Sigmoid colon (tissue), 7 donors: ENCODE results near the gene GFM2. TPM values are rescaled to one million over a fixed set of nuclear protein-coding genes. Genes with fewer than 3 reads are reported as not detected.
"Not testable (repeated sequence)": the region's sequence is repeated elsewhere in the genome, so short reads cannot be mapped to it uniquely, and the experiment has no call there.

Experiments
- DNase-seq: peaks from one replicate; pipeline ENCODE4 v3.0.0-alpha.2; 2019
- H3K27ac ChIP-seq, 4 donors: fragments of 200-600 bp; sonication (generic); one replicate each; pipeline ENCODE4 v1.5.1; 2016 to 2019; ENCODE audit warnings: mild to moderate bottlenecking in 1 of 4
- H3K27me3 ChIP-seq, 3 donors: fragments of 200-600 bp; sonication (generic); one replicate each; pipeline ENCODE4 v1.5.1; 2019; ENCODE audit warnings: mild to moderate bottlenecking in 1 of 3
- H3K36me3 ChIP-seq, 4 donors: fragments of 200-600 bp; sonication (generic); one replicate each; pipeline ENCODE4 v1.5.1; 2016 to 2019
- H3K4me1 ChIP-seq, 4 donors: fragments of 200-600 bp; sonication (generic); one replicate each; pipeline ENCODE4 v1.5.1; 2017 to 2019
- H3K4me3 ChIP-seq, 4 donors: fragments of 200-600 bp; sonication (generic); one replicate each; pipeline ENCODE4 v1.5.1; 2017 to 2019; ENCODE audit warnings: mild to moderate bottlenecking in 2 of 4, moderate library complexity in 1 of 4
- H3K9me3 ChIP-seq, 4 donors: fragments of 200-600 bp in 3 of 4; sonication (generic) in 3 of 4; one replicate each; pipeline versions ENCODE4 v1.5.1 to v1.6.1; 2013 to 2019
- EP300 ChIP-seq, 4 donors: sonication (generic); formaldehyde crosslinking; IDR thresholded peaks; one replicate each; pipeline ENCODE4 v1.6.1; 2017; ENCODE audit warnings: antibody characterized with exemption in 4 of 4
- POLR2A ChIP-seq, 2 donors: fragments of 450-650 bp; IDR thresholded peaks; one replicate each; pipeline ENCODE4 v1.6.1; 2016; ENCODE audit warnings: antibody characterized with exemption in 2 of 2, mild to moderate bottlenecking in 2 of 2, moderate library complexity in 2 of 2
- POLR2AphosphoS5 ChIP-seq, 4 donors: sonication (generic); formaldehyde crosslinking; IDR thresholded peaks; one replicate each; pipeline ENCODE4 v1.6.1; 2017; ENCODE audit warnings: antibody characterized with exemption in 4 of 4
- WGBS, 2 donors: extraction: QIAGEN DNeasy Blood & Tissue Kit; methylation state at CpG; one replicate each; pipeline ENCODE4 v1.1.7; 2013; 5-methylcytosine and 5-hydroxymethylcytosine counted together
- intact Hi-C: fragments of 100-400 bp; cut with DNase I; formaldehyde crosslinking; loops from one replicate; pipeline ENCODE4 v1.15.1; 2023
- polyA plus RNA-seq, 3 donors: library from polyadenylated mRNA; stranded (reverse); fragments of 200-250 nt; gene quantifications; one replicate each; pipeline ENCODE4 v1.2.3, GENCODE V29; 2013
- total RNA-seq, 4 donors: library from RNA; depleted of rRNA; stranded (reverse); fragments of >200 nt; gene quantifications; one replicate each; pipeline ENCODE4 v1.1.0, GENCODE V29; 2016
- TF ChIP-seq, protein P1 (sequence below), 4 experiments: fragments of 450-650 bp in 3 of 4; fragments of 200-600 bp in 1 of 4; IDR thresholded peaks; one replicate each; pipeline ENCODE4 v1.5.1; 2016 to 2019; ENCODE audit warnings: antibody characterized with exemption in 4 of 4, mild to moderate bottlenecking in 3 of 4, moderate library complexity in 2 of 4
- donor health status: healthy with polysubstance abuse.
- donor health status: Bipolar disorder and iron deficiency.
- donor health status: healthy.

Gene GFM2
- total and polyA plus RNA-seq, 7 donors, result 15.3 to 26.1 (median 17.6) TPM

DNA sequence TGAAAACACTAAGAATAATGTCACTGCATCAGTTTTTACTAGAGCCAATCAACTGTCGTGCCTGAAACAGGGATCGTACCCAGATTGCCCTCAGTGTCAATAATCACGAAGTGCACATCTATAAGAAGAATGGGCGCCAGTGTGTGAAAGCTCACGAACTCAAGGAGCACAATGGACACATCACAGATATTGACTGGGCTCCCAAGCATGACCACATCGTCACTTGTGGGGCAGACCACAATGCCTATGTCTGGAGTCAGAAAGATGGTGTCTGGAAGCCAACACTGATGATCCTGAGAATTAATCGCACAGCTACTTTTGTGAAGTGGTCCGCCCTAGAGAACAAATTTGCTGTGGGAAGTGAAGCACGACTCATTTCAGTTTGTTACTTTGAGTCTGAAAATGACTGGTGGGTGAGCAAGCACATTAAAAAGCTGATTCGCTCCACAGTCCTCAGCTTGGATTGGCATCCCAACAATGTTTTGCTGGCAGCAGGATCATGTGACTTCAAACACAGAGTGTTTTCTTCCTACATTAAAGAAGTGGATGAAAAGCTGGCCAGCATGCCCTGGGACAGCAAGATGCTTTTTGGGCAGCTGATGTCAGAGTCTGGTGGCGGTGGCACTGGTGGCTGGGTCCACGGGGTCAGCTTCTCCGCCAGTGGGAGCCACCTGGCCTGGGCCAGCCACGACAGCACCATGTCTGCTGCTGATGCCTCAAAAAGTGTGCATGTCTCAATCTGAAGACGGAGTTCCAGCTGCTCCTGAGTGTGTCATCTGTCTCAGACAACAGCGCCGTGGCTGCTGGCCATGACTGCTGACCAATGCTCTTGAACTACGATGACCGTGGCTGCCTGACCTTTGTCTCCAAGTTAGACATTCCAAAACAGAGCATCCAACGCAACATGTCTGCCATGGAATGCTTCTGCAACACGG, 32.3 kb upstream of the GFM2 start:
- TF ChIP-seq EP300 (IDR thresholded peaks at IDR 0.05), result no peak
- no peak for TF ChIP-seq POLR2A (IDR thresholded peaks at IDR 0.05)
- no peak for TF ChIP-seq POLR2AphosphoS5 (IDR thresholded peaks at IDR 0.05)
- TF ChIP-seq, protein P1, sequence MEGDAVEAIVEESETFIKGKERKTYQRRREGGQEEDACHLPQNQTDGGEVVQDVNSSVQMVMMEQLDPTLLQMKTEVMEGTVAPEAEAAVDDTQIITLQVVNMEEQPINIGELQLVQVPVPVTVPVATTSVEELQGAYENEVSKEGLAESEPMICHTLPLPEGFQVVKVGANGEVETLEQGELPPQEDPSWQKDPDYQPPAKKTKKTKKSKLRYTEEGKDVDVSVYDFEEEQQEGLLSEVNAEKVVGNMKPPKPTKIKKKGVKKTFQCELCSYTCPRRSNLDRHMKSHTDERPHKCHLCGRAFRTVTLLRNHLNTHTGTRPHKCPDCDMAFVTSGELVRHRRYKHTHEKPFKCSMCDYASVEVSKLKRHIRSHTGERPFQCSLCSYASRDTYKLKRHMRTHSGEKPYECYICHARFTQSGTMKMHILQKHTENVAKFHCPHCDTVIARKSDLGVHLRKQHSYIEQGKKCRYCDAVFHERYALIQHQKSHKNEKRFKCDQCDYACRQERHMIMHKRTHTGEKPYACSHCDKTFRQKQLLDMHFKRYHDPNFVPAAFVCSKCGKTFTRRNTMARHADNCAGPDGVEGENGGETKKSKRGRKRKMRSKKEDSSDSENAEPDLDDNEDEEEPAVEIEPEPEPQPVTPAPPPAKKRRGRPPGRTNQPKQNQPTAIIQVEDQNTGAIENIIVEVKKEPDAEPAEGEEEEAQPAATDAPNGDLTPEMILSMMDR (IDR thresholded peaks at IDR 0.05), result no peak
- H3K27ac ChIP-seq, result no peak overlapping the region
- H3K4me1 ChIP-seq, result no peaks in the 10 kb centered on the region
- no peak overlapping the region for H3K4me3 ChIP-seq
- H3K9me3 ChIP-seq, result no peaks in the 10 kb centered on the region
- no peaks in the 10 kb centered on the region for H3K36me3 ChIP-seq
- intact Hi-C loops, result no loop called here
- WGBS, 2 donors, result 93 to 94% methylated on average over 21 of the region's 21 CpGs
- no peak for DNase-seq
- no peaks in the 10 kb centered on the region for H3K27me3 ChIP-seq

DNA sequence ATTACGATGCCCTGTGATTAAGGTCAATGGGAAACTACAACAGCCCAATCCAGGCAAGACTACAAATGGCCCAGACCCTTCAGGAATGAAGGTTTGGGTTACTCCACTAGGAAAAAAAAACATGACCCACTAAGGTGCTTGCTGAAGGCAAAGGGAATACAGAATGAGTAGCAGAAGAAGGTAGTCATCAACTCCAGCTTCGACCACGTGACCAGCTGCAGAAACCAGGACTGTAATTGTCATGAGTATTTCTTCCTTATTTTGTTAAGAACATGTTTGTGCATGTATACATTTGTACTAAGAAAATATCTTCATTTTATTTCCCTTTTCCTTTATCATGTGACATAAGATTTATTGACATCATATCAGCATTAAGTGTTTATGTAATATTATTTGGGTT, 24.8 kb upstream of the GFM2 start:
- not testable (repeated sequence) for H3K27me3 ChIP-seq
- WGBS, 2 donors, result 93 to 94% methylated on average over 3 of the region's 3 CpGs

DNA sequence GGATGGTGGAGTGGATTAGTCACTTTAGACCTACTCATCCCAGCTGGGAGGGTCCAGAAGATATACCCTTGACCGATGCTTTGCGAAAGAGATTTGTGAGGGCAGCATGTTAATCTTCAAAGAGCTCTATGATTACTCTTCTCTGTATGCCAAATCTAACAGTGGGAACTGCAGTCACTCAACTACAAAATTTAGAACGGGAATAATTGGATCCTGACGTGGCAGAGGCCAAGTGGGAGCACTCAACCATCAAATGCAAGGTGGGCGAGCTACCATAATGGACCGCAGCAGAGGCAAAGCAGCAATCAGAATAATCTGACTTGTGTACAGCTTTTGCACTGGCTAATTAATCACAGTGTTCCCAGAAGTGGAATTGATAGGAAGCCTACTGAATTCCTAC, 20.5 kb upstream of the GFM2 start:
- 93 to 96% methylated on average over 6 of the region's 6 CpGs for WGBS, 2 donors
- intact Hi-C loops, result no loop called here
- TF ChIP-seq POLR2A (IDR thresholded peaks at IDR 0.05), result no peak
- no peak for TF ChIP-seq POLR2AphosphoS5 (IDR thresholded peaks at IDR 0.05)
- no peak for TF ChIP-seq EP300 (IDR thresholded peaks at IDR 0.05)
- TF ChIP-seq, protein P1 (IDR thresholded peaks at IDR 0.05), result no peak

More for the DNA sequence above, 24.8 kb upstream of the GFM2 start:
- DNase-seq, H3K4me3 ChIP-seq, H3K4me1 ChIP-seq, H3K36me3 ChIP-seq, H3K27ac ChIP-seq, H3K9me3 ChIP-seq, intact Hi-C loops: not testable (repeated sequence)

DNA sequence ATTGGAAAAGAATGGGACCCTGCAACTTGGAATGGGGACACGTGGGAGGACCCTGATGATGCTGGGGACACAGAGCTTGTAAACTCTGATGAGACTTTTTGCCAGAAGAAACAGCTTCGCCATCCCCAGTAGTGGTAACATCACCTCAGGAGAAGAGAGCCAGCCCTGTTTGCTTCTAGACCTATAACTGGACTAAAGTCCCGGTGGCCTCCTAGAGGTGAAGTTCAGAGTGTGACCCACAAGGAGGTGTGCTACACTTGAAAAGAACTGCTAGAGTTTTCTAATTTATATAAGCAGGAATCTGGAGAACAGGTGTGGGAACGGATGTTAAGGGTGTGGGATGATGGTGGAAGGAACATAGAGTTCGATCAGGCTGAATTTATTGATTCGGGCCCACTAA, 19.9 kb upstream of the GFM2 start:
- intact Hi-C loops, result no loop called here
- Histone ChIP-seq H3K9me3 (no peaks in the 10 kb centered on the region), H3K4me1 (no peaks in the 10 kb centered on the region), H3K27ac (no peak overlapping the region), H3K36me3 (no peaks in the 10 kb centered on the region), H3K4me3 (no peak overlapping the region), H3K27me3 (no peaks in the 10 kb centered on the region)
- 58 to 90% methylated on average over 6 of the region's 6 CpGs for WGBS, 2 donors
- TF ChIP-seq POLR2AphosphoS5 (IDR thresholded peaks at IDR 0.05), result no peak
- TF ChIP-seq EP300 (IDR thresholded peaks at IDR 0.05), result no peak
- TF ChIP-seq, protein P1 (IDR thresholded peaks at IDR 0.05), result no peak
- no peak for DNase-seq

More for the DNA sequence above, 20.5 kb upstream of the GFM2 start:
- H3K27me3 ChIP-seq, result no peaks in the 10 kb centered on the region
- no peak overlapping the region for H3K4me3 ChIP-seq
- no peak for DNase-seq
- H3K27ac ChIP-seq, result no peak overlapping the region
- no peaks in the 10 kb centered on the region for H3K4me1 ChIP-seq
- no peaks in the 10 kb centered on the region for H3K36me3 ChIP-seq
- H3K9me3 ChIP-seq, result no peaks in the 10 kb centered on the region

DNA sequence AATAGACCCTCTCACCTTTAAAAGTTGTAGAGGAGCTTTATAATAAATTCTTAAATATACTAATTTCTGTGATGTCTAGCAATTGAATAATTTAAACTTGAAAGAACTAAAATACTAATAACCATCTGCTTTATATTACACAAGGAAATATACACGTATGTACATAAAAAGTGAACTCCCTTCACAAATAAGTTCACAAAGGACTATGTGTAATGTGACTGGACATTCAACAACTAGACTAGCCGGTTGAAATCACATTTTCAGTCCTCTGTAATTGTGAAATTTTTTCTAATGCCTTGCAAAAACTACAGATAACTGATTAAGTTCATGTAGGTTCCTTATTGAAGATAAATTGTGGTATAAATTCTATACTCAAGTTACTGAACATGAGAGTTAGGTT, 11.7 kb upstream of the GFM2 start:
- Histone ChIP-seq H3K27me3 (no peaks in the 10 kb centered on the region), H3K36me3 (peaks cover 0 to 53% (median 20%) of the 10 kb centered on the region in 4 donors), H3K4me1 (no peaks in the 10 kb centered on the region), H3K27ac (no peak overlapping the region), H3K4me3 (no peak overlapping the region), H3K9me3 (no peaks in the 10 kb centered on the region)
- no peak for TF ChIP-seq POLR2AphosphoS5 (IDR thresholded peaks at IDR 0.05)
- TF ChIP-seq, protein P1 (IDR thresholded peaks at IDR 0.05), result no peak
- no peak for TF ChIP-seq EP300 (IDR thresholded peaks at IDR 0.05)
- no peak for TF ChIP-seq POLR2A (IDR thresholded peaks at IDR 0.05)
- 21 to 70% methylated on average over 2 of the region's 2 CpGs for WGBS, 2 donors
- DNase-seq, result no peak
- intact Hi-C loops, result no loop called here
